OCI-LY3 (cell line): ENCODE measurements around the gene UBE4A.

ENCODE experiments used
- EZH2phosphoT487 ChIP-seq: fragments of 200-600 bp; shearing (Covaris generic); IDR thresholded peaks from 2 replicates; pipeline ENCODE4 v1.6.1; 2018; ENCODE audit warnings: antibody characterized with exemption, mixed run types, low read depth
- TF ChIP-seq, protein P1 (sequence below): fragments of 200-600, 300-600 bp; sonication (generic); IDR thresholded peaks from 2 replicates; pipeline ENCODE4 v1.5.1; 2014; ENCODE audit warnings: antibody characterized with exemption, low read length, low read depth

DNA sequence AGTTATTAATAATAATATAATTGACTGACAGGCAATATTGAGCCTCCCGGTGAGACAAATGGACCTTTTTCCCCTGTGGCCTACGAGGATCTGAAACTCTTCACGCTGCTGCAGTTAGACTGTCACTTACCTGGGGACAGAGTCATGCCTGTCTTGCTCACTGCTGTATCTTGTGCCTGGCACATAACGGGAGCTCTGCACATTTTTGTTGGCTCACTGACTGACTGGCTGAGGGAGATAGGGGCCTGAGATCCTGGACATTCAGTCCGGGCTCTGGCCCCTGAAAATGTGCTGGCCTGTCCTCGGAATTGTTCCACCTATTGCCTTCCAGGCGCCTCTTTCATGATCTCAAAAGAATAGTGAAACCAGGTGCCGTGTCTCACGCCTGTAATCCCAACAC lies 16.2 kb upstream of the UBE4A start:
- TF ChIP-seq, protein P1, sequence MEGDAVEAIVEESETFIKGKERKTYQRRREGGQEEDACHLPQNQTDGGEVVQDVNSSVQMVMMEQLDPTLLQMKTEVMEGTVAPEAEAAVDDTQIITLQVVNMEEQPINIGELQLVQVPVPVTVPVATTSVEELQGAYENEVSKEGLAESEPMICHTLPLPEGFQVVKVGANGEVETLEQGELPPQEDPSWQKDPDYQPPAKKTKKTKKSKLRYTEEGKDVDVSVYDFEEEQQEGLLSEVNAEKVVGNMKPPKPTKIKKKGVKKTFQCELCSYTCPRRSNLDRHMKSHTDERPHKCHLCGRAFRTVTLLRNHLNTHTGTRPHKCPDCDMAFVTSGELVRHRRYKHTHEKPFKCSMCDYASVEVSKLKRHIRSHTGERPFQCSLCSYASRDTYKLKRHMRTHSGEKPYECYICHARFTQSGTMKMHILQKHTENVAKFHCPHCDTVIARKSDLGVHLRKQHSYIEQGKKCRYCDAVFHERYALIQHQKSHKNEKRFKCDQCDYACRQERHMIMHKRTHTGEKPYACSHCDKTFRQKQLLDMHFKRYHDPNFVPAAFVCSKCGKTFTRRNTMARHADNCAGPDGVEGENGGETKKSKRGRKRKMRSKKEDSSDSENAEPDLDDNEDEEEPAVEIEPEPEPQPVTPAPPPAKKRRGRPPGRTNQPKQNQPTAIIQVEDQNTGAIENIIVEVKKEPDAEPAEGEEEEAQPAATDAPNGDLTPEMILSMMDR = no peak
- TF ChIP-seq EZH2phosphoT487 = no peak
